OCI-LY3 (cell line): ENCODE measurements around the gene MRC2.

ENCODE experiments used
- H2AFZ ChIP-seq: fragments of 200-600, 300-600 bp; shearing (Covaris generic); 2 replicates; pipeline ENCODE4 v1.6.0; 2014; ENCODE audit warnings: antibody characterized with exemption, low read depth, low read length
- H3K27ac ChIP-seq: fragments of 200-600, 300-600 bp; sonication (generic); 2 replicates; pipeline ENCODE4 v1.5.1; 2014; ENCODE audit warnings: mild to moderate bottlenecking, low read length, moderate library complexity, mixed read lengths
- H3K27me3 ChIP-seq: fragments of 200-600, 300-600 bp; sonication (generic); 2 replicates; pipeline ENCODE4 v1.6.1; 2014; ENCODE audit warnings: low read depth, low read length, mixed read lengths
- H3K36me3 ChIP-seq: fragments of 200-600, 300-600 bp; sonication (generic); replicated peaks from 2 replicates; pipeline ENCODE3; 2014; ENCODE audit warnings: low read depth, low read length, mixed read lengths
- H3K4me1 ChIP-seq: fragments of 300-600, 200-600 bp; sonication (generic); 2 replicates; pipeline ENCODE4 v1.6.1; 2014; ENCODE audit warnings: low read length, mixed read lengths
- H3K4me2 ChIP-seq: fragments of 200-600, 300-600 bp; sonication (generic); 2 replicates; pipeline ENCODE4 v1.6.1; 2014; ENCODE audit warnings: low read length, mixed read lengths
- H3K4me3 ChIP-seq: fragments of 300-600, 200-600 bp; sonication (generic); 2 replicates; pipeline ENCODE4 v1.5.1; 2014; ENCODE audit warnings: antibody characterized with exemption, mild to moderate bottlenecking, low read length, moderate library complexity
- H3K79me2 ChIP-seq: fragments of 300-600, 200-600 bp; shearing (Covaris generic); 2 replicates; pipeline ENCODE4 v1.6.1; 2014; ENCODE audit warnings: mild to moderate bottlenecking, low read length, mixed read lengths
- H3K9ac ChIP-seq: fragments of 300-600, 200-600 bp; shearing (Covaris generic); 2 replicates; pipeline ENCODE4 v1.6.0; 2014; ENCODE audit warnings: mild to moderate bottlenecking, low read length, moderate library complexity
- H3K9me3 ChIP-seq: fragments of 200-600, 300-600 bp; shearing (Covaris generic); 2 replicates; pipeline ENCODE4 v1.6.1; 2014; ENCODE audit warnings: low read length, mixed read lengths; ENCODE audit not compliant: insufficient read depth
- H4K20me1 ChIP-seq: fragments of 200-600, 300-600 bp; sonication (generic); 2 replicates; pipeline ENCODE4 v1.6.1; 2016; ENCODE audit warnings: low read length, mixed read lengths; ENCODE audit not compliant: insufficient read depth
- CTCF ChIP-seq: fragments of 200-600, 300-600 bp; sonication (generic); IDR thresholded peaks from 2 replicates; pipeline ENCODE4 v1.5.1; 2014; ENCODE audit warnings: antibody characterized with exemption, low read length, low read depth
- EZH2phosphoT487 ChIP-seq: fragments of 200-600 bp; shearing (Covaris generic); IDR thresholded peaks from 2 replicates; pipeline ENCODE4 v1.6.1; 2018; ENCODE audit warnings: antibody characterized with exemption, mixed run types, low read depth

Gene MRC2

GRCh38 chr17:62592341-62593099 lies 35.0 kb upstream of the MRC2 start:
- Histone ChIP-seq H2AFZ (no peak overlapping the region), H4K20me1 (peaks cover 1% of the 10 kb centered on the region; the same call in 1 of the 2 replicates), H3K27me3 (no peaks in the 10 kb centered on the region), H3K4me1 (no peaks in the 10 kb centered on the region), H3K9me3 (no peaks in the 10 kb centered on the region), H3K4me3 (no peak overlapping the region), H3K36me3 (peaks cover 29% of the 10 kb centered on the region), H3K79me2 (no peaks in the 10 kb centered on the region), H3K9ac (no peak overlapping the region), H3K27ac (no peak overlapping the region), H3K4me2 (no peak overlapping the region)
- TF ChIP-seq EZH2phosphoT487 (no peak), CTCF (no peak)

GRCh38 chr17:62595484-62595883 lies 32.0 kb upstream of the MRC2 start:
- TF ChIP-seq EZH2phosphoT487 (no peak), CTCF (no peak)
- no peaks in the 10 kb centered on the region for H3K79me2 ChIP-seq

GRCh38 chr17:62596662-62597061 lies 30.8 kb upstream of the MRC2 start:
- Histone ChIP-seq H3K36me3 (peaks cover 43% of the 10 kb centered on the region), H3K79me2 (no peaks in the 10 kb centered on the region), H4K20me1 (0 out of 2 replicates have a peak, but pooled peaks cover 3% of the 10 kb centered on the region), H2AFZ (no peak overlapping the region), H3K9ac (no peak overlapping the region), H3K4me1 (no peaks in the 10 kb centered on the region), H3K4me2 (no peak overlapping the region), H3K9me3 (no peaks in the 10 kb centered on the region), H3K4me3 (no peak overlapping the region), H3K27me3 (no peaks in the 10 kb centered on the region), H3K27ac (no peak overlapping the region)
- TF ChIP-seq CTCF (no peak), EZH2phosphoT487 (no peak)

More at GRCh38 chr17:62595484-62595883, 32.0 kb upstream of the MRC2 start:
- no peaks in the 10 kb centered on the region for H3K9me3 ChIP-seq
- H3K4me3 ChIP-seq, result no peak overlapping the region
- H3K27me3 ChIP-seq, result no peaks in the 10 kb centered on the region
- H3K36me3 ChIP-seq, result peaks cover 40% of the 10 kb centered on the region
- H2AFZ ChIP-seq, result no peak overlapping the region
- H4K20me1 ChIP-seq, result no peaks in the 10 kb centered on the region
- H3K4me2 ChIP-seq, result no peak overlapping the region
- no peaks in the 10 kb centered on the region for H3K4me1 ChIP-seq
- H3K9ac ChIP-seq, result no peak overlapping the region
- no peak overlapping the region for H3K27ac ChIP-seq

GRCh38 chr17:62597150-62597549 lies 30.3 kb upstream of the MRC2 start:
- Histone ChIP-seq H2AFZ (no peak overlapping the region), H3K27ac (no peak overlapping the region), H3K4me3 (no peak overlapping the region), H3K9ac (no peak overlapping the region), H3K9me3 (no peaks in the 10 kb centered on the region), H3K4me2 (no peak overlapping the region), H3K27me3 (no peaks in the 10 kb centered on the region), H3K36me3 (peaks cover 46% of the 10 kb centered on the region), H3K79me2 (no peaks in the 10 kb centered on the region), H4K20me1 (0 out of 2 replicates have a peak, but pooled peaks cover 4% of the 10 kb centered on the region), H3K4me1 (no peaks in the 10 kb centered on the region)
- no peak for TF ChIP-seq CTCF
- TF ChIP-seq EZH2phosphoT487, result no peak
